MM.1S (cell line): Measurements from ENCODE around the gene OSBPL10.

ENCODE experiments used
- EZH2 ChIP-seq: fragments of 300-600 bp; sonication (generic); optimal IDR thresholded peaks from 2 replicates; pipeline ENCODE3; 2017; ENCODE audit warnings: low read depth, mild to moderate bottlenecking, antibody characterized with exemption, low read length, mixed read lengths
- EZH2phosphoT487 ChIP-seq: fragments of 300-600 bp; sonication (generic); IDR thresholded peaks from 2 replicates; pipeline ENCODE4 v1.6.1; 2018; ENCODE audit warnings: antibody characterized with exemption, low read length
- TF ChIP-seq, protein P1 (sequence below): fragments of 300-600 bp; sonication (generic); IDR thresholded peaks from 2 replicates; pipeline ENCODE4 v1.5.1; 2016; ENCODE audit warnings: antibody characterized with exemption, low read length, mixed read lengths

DNA sequence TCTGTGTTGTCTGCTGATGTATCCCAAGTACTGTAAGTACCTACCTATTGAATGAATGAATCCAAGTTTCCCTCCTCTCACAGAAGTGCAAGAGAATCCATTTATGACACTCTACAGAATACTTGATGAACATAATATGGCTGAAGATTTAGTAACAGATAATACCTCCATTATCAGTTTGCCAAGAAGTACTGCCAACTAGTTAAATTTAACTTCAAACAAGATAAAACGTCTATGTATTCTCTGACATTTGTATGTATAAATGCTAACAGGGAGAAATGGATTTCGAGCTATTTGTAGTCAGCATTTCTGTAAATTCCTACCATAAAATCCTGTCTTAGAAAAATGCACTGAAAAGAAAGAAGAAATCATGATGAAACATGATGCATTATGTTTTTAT lies 230.7 kb downstream of the OSBPL10 start:
- TF ChIP-seq, protein P1, sequence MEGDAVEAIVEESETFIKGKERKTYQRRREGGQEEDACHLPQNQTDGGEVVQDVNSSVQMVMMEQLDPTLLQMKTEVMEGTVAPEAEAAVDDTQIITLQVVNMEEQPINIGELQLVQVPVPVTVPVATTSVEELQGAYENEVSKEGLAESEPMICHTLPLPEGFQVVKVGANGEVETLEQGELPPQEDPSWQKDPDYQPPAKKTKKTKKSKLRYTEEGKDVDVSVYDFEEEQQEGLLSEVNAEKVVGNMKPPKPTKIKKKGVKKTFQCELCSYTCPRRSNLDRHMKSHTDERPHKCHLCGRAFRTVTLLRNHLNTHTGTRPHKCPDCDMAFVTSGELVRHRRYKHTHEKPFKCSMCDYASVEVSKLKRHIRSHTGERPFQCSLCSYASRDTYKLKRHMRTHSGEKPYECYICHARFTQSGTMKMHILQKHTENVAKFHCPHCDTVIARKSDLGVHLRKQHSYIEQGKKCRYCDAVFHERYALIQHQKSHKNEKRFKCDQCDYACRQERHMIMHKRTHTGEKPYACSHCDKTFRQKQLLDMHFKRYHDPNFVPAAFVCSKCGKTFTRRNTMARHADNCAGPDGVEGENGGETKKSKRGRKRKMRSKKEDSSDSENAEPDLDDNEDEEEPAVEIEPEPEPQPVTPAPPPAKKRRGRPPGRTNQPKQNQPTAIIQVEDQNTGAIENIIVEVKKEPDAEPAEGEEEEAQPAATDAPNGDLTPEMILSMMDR, result no peak
- TF ChIP-seq EZH2phosphoT487 (no peak), EZH2 (no peak)
